ENCODE measurements around the gene MAEA.

Gene MAEA

DNA sequence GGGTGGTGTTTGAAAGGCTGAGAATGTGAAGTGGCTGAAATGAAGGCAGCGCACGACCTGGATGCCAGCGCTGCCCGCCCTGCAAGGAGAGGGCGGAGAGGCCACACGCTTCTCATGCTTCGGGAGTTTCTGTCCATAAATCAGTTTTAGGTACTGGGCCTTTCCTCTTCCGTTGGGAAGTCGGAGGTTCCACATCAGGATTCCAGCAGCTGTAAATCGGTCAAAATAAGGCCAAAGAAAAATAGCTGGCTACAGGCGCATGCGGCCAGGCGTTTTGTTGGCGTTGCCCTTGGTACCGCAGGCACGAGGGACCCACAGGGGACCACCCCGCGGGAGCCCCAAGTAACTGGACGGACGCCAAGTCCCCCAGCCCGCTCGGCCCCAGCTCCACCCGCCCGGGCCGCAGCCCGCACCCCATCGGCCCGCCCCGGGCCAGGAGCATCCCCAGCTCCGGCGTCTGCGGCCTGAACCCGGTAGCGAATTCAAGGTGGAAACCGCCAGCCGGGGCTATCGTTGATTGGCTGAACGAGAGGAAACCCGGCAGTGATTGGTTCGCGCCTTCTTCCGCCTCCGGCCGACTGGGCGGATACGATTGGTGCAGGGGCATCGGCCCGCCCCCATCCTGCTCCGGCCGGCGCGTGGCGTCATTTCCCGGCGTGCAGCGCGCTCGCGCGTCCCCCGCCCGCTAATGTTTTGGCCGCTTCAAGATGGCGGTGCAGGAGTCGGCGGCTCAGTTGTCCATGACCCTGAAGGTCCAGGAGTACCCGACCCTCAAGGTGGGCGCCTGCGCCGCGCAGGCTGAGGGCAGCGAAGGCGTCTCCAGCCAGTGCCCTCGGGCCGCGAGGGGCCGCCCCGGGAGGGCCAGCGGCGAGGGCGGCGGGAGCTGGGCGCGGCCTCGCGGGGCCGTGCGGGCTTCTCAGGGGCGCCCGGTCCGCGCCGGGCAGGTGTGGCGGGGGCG lies at the start of gene MAEA:
TSS of gene MAEA (plus strand) at position 685 of the 958 bp plus-strand sequence. CDS start at position 708, 23 bp downstream.
- DNase-seq, result peak; percentile 81 to 98 (median 96)

DNA sequence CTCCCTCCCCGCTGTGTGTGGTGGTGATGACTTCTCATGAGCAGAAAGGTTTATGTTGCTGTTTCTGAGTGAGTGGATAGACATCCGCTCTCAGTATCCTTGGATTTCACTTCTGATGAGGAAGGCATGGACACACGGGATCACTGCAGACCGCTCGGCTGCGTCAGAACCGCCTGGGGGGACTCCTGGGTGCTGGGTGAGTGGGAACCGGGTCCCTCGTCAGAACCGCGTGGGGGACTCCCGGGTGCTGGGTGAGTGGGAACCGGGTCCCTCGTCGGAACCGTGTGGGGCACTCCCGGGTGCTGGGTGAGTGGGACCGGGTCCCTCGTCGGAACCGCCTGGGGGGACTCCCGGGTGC lies 49.8 kb upstream of the MAEA start:
- no peak for DNase-seq

DNA sequence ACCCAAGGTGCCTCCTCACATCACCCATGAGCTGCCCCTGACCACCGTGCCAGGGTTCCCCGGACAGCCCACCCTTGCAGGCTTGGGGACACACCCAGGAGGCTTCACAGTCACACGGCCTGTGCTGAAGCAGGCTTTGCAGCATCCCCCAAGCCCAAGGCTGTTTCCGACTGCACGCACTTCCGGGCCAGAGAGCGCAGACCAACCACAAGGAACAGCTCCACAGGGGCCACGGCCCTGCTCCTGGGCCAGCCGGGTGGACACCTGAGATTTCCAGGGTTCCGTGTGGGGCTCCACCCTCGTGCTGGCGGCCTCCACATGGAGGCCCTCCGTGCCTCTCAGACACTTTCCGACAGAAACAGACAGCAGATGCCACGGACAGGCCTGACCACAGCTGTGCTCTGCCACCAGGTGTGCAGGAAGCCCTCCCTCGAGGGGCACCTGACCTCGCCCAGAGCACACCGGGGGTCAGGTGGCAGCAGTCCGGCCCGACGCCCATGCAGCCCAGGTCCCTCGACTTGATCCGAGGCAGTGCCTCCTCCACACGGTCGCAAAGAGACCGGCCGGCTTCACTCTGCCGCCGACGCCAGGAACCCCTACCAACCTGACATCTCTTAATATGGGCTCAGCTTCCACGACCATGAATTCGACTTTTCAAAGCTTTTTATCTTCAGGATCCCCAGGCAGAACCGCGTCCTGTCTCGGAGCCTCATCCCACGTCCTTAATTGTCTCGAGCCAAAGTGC lies 48.8 kb upstream of the MAEA start:
- DNase-seq, result no peak

DNA sequence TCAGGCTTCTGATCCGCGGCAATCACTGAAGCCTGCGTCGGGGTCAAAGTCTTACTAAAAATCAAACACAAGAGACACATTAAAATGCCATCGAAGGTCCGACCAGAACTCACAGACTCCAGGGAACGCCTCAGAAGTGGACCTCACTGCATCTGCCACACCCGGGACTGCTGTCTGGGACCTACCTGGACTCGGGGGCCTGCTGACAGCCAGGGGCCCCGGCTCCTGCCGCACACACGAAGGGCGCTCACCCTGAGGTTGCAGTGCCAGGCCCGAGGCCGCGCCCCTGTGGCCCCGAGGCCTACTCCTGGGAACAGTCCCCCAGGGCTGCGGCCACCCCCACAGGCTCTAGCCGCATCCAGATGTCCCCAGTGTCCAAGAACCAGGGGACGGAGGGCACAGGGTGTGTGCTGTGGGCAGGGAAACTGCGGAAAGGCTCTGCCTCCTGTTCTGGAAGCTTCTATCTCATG lies 48.2 kb upstream of the MAEA start:
- no peak for DNase-seq

DNA sequence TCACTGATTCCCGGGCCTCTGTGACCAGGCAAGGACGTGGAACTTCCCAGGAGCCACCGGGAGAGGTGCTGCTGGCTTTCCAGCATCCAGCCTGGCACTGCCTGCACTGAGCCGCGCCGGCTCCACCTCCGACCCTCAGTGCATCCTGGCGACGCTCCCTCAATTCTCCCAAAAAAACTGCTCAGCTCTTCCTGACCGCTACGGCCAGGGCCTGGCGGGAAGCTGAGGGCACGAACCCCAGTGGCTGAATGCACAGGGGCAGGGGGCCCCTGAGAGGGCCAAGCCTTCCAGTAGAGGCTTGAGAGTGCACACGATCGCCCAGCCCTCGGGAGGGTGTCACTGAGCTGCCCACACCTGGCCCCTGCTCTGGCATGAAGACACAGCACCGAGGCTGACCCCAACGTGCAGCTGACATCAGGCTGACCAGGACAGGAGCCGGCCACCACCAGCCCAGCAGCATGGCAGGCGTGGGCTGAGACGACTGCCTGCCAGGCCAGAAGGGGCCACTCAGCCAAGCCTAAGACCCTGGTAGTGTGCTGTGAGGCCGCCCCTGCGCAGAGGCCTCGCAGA lies 47.7 kb upstream of the MAEA start:
- DNase-seq, result no peak

DNA sequence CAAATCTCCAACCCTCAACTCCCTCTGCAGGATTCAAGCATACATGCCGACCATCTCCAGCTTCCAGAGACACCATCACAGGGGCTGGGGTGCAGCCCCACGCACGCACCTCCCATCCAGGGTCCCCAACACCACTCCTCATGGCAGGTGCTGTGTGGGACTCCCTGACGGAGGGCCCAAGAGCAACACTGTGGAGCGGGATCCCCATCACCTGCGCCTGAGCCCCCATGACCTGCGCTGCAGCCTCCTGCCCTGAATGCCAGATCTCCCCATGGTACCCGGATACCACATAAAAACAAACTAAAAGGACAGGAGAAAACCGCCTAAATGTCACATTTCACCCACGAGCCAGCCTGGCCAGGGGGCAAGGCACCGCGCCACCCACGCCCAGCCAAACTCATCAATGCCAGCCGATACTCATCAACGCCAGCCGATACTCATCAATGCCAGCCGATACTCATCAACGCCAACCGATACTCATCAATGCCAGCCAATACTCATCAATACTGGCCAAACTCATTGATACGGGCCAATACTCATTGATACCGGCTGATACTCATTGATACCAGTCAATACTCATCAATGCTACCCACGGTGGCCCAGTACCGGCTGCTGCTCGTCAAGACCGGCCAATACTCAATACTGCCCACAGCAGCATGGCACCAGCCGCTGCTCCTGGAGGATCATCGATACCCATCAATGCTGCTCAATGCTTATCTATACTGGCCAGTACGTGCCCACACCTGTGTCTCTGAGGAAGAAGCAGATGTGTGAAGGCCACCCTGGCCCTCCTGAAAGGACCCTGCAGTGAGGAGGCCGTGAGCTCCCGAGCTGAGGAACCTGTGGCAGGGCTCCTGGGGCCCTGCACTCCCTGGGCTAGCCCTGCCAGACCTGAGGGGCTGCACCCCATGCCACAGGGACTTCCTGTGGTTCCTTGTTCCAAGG lies 46.9 kb upstream of the MAEA start:
- no peak for DNase-seq

DNA sequence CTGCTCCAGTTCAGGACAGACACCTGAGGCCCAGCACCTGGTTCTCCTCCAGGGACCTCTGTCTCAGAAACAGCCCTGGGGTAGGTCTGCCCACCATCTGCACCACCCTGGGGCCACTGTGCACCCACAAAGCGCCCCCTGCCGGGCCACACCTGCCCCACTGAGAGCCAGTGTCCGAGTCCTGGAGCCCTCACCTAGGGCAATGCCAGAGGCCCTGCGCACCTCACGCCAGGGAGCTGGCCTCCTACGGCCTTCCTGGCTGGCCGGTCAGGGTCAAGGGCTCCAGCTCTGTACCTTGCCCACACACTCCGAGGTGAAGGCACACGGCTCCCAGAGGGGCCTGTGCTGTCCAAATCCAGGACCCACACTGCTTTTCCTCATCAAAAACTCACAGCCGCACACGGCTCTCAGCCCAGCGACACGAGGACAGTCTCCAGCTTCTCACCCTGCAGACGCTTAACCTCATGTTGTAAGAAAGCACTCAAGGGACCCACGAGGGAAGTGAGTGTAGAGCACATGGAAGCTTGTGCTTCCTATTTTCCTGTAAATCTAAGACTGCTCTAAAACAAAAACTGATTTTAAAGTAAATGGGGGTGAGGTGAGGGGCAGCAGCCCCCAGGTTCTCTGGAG lies 46.1 kb upstream of the MAEA start:
- peak in 2 of 58 donors; percentile 15 to 46 for DNase-seq

DNA sequence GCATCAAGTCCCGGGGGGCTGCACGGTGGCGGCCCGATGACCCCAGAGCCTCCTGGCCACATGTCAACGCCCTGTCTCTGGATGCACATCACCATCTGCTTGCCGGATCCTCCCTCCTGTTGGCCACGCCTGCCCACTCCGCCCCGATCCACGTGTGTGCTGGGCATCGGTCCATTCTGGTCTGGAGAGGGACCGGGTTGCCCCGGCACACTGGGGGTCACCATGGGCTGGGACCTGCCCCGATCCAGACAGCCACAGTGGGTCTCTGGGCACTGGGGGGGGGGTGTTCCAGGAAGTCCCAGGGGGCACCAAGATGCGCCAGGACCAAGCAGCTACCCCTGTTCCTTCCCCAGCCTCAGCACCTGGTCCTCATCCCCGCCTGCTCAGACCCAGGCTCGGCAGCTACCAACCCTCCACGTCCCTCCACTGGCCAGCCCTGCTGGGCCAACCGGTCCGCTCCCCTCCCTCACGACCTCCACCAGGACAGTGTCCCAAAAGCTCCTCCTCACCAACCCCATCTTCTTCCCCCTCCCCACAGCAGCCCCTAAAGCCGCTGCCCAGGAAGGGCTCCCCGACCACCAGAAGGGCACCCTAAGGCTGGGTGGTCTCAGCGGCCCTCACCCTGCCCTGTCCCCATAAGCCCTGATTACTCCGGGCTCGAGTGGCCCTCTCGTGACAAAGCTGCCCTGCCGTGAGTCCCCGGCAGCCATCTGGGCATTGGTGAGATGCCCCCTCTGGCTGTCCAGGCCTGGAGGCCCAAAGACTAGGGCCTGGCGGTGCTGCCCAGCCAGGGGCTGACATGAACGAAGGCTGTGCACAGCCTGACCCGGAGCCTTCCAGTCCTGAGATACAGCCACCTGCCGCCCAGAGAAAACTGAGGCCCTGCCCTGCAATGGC lies 45.4 kb upstream of the MAEA start:
- DNase-seq, result peak in 1 of 58 donors; percentile 16

DNA sequence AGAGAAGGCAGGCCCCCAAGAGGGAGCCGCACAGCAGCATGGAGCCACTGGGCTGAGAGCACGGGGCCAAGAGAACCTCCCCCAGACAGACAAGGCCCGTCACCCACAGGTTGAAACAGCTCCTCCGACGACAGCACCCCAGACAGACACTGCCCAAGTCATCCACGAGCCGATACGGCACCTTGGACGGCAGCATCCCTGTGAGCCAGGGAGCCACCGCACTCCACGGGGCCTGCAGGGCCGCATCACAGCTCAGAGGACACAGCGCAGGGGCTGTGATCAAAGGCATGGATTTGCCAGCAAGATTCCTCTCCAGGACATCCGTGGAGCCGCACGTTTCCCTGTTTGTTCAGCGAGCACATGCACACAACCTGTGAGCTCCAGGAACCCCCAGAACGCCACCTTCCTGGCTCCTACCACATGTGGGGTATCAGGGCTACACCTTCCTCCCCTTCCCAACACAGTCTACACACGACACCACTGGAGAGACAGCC lies 44.7 kb upstream of the MAEA start:
- DNase-seq, result no peak

DNA sequence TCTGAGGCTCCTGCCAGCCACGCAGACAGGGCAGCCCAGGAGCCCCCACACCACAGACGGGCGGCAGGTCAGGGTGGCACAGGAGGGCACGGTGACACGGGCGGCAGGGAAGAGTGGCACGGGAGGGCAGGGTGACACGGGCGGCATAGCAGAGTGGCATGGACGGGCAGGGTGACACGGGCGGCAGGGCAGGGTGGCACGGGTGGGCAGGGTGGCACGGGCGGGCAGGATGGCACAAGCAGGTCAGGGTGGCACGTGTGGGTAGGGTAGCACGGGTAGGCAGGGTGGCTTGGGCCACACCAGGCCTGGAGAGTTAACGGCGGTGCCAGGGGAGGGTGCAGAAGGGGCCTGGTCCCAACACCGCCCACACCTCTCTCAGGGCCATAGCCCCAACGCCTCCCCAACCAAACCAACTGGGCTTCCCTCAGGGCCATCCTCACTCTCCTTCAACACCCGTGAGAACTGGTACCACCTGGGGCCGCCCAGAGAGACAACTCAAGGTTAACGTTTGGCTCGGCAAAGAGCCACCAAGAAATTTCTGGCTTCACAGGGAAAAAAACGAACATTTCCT lies 44.1 kb upstream of the MAEA start:
- DNase-seq, result no peak

DNA sequence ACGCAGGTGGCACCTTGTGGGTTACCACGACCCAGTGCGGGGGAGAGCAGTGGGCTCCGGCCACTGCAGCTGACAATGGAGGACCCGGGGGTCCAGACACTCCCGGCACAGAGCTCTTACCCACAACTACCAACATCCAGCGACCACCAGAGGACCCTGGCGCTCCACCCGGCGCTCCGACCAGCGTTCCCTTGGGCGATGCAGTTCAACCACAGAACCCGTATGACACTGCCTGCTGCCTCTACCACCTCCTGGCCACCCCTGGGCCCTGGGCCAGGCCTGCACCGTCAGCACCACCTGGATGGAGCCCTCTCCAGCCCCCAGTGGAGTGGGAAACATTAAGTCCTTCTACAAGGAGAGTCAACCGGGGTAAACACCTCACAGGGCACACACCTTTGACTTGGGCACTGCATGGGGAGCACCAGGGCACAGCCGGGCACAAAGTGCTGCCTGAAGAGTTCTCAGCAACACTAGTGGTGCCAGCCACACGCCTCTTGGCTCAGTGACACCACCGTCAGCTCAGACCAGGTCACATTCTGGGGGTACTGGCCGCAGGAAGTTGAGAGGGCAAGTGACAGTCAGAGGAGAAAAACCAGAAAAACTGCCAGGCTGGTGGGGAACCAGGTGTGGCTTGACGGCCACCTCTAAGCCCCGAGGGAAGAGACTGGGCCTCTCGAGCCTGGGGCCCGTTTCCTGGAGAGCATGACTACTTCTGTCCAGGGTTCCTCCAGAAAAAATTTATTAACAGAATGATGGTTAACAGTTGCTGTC lies 43.4 kb upstream of the MAEA start:
- no peak for DNase-seq

DNA sequence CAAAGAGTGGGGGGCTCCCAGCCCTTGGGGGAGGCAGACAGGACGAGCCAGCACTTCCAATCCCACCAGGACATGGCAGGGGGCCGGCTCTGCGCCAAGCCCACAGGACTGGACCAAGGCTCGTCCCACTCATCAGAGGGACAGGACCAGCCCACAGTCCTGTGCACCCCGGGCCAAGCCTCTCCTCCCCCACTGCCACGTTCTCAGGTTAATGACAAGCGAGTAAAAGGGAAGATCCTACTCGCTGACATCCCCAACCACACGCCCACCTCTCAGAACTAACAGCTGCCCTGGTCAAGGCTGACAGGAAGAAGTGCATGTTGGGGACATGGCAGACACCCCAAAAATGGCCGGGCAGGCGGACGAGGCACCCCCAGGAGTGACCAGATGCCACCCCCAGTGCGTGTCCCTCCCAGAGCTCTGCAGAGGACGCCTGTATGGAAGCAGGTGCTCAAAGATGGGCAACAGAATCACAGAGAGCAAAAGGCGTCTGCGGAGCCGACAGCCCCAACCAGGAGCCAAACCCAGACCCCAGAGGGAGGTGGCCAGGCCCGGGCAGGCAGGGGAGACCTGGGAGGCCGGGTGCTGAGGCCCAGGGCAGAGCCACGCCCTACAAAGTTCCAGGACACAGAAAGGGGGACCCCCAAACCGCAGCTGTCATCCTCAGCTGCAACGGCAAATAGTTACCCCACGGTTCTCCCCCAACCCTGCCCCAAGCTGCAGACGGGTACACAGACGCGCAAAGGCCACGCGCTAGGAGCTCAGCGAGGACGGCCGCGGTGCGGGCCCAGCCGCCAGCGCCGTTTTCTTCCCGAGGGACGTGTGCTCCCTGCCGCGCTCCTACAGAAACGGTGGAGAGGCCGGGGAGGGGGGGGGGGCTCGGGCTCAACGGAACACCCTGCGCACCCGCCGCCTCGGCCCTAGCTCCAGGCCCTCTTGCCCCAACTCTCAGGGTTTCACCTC lies 42.5 kb upstream of the MAEA start:
- no peak for DNase-seq

DNA sequence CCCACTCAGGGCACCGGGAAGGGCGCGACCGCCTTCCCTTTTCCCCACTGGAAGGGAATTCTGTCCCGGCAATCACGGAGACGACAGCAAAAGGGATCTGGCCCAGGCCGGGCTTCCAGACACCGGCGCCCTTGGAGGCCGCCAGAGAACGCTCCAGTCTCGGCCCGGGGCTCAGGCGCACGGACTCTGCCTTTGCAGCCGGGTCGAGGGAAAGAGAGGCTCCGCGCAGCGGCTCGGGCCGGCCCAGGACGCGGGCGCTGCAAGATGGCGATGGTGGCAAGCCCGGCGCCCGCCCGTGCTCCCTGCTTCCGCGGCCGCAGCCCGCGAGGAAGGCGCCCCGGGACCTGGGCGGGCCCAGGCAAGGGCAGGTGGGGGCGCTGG lies 41.8 kb upstream of the MAEA start:
- peak in 1 of 58 donors; percentile 52 for DNase-seq

DNA sequence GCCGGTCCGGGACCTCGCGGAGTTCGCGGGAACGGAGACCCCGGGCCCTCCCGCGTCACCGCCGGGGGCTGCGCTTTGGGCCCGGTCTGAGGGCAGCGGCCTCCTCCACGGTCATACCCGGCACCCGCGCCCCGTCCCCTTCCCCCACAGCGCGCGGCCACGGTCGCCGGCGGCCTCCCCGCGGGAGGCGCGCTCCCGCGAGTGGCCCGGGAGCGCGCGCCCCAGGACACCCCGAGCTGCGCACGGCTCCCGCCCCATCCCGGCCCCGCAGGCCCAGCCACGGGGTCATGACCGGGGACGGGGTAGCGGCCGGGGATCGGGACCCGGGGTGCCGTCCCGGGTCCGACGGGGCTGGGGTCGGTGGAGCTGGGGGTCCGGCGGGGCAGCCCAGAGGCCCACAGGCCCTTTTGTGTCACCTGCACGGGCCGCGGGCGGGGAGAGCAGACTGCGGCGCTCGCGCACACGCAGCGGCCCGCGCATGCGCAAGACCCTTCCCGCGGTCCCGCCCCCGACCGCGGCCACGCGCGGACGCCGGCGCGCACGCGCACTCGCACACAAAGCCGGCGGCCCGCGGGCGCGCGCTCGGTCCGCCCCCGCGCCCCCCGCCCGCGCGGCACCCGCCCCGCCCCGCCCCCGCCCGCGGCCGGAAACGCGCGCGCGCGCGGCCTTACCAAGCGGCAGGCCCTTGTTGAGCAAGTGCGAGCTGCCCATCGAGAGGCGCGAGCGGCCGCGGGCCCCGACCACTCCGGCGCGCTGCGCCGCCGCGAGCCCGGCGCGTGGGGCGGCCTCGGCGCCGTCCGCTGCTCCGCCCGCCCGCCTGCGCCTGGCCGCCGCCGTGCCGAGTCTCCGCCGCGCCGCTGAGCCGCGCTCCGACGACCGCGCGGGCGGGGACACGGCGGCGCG lies 41.2 kb upstream of the MAEA start, which contains the start of gene CTBP1:
TSS of gene CTBP1 (minus strand) at position 886 of the 903 bp plus-strand sequence. CDS start 7,799 bp downstream, outside the sequence.
- DNase-seq, result peak in 52 of 58 donors; percentile 51 to 94 (median 78)

DNA sequence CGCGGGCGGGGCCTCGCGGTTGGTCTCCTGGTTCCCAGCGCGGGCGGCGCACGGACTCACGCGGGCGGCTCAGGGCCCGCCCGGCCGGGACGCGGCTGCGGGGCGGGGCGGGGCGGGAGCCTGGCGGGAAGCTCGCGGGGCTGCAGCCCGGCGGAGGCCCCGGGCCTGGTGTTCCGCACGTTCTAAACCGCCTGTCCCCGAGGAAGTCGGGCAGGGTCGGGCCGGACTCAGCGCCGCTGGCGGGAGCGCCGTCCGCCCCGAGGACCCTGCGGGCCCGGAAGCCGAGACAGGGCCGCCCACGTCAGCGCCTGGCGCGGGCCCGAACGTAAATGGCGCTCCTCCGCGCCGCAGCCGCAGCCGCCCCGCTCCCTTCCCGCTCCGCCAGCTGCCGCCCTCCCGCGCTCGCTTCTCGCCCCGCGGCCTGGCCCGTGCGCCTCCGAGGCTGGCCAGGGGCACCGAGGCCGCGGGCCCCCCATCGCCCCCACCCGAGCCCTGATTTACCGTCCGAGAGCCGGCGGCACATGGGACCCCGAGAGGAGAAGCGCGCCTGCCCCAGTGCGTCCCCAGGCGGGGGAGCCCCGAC lies 40.5 kb upstream of the MAEA start:
- DNase-seq, result peak in 53 of 58 donors; percentile 34 to 87 (median 76)

Measured in anterior cingulate cortex (tissue), 58 donors.